ENCODE measurements around the gene ARHGAP19.
"Not testable (repeated sequence)": the region's sequence is repeated elsewhere in the genome, so short reads cannot be mapped to it uniquely, and the experiment has no call there.

The ARHGAP19 gene

GRCh38 chr10:97297556-97298222, 5.3 kb upstream of the ARHGAP19 start:
- no peak for DNase-seq (ENCODE audit: low read depth)
- H3K4me3 ChIP-seq (ENCODE audit: low read length) = no peak overlapping the region
- TF ChIP-seq CTCF (IDR thresholded peaks at IDR 0.05; ENCODE audit: insufficient read depth, low read depth, low read length, missing control alignments) = no peak

- no peak for DNase-seq (ENCODE audit: low read depth)
- no peak overlapping the region for H3K4me3 ChIP-seq (ENCODE audit: low read length)
- no peak for TF ChIP-seq CTCF (IDR thresholded peaks at IDR 0.05; ENCODE audit: insufficient read depth, low read depth, low read length, missing control alignments)
Observed at GRCh38 chr10:97292862-97293198, 393 bp upstream of the ARHGAP19 start.

- H3K4me3 ChIP-seq (ENCODE audit: low read length) = peak overlapping the region; percentile 79
- no peak for DNase-seq (ENCODE audit: low read depth)
- no peak for TF ChIP-seq CTCF (IDR thresholded peaks at IDR 0.05; ENCODE audit: insufficient read depth, low read depth, low read length, missing control alignments)
Observed at GRCh38 chr10:97291357-97292096, 910 bp downstream of the ARHGAP19 start.

DNA sequence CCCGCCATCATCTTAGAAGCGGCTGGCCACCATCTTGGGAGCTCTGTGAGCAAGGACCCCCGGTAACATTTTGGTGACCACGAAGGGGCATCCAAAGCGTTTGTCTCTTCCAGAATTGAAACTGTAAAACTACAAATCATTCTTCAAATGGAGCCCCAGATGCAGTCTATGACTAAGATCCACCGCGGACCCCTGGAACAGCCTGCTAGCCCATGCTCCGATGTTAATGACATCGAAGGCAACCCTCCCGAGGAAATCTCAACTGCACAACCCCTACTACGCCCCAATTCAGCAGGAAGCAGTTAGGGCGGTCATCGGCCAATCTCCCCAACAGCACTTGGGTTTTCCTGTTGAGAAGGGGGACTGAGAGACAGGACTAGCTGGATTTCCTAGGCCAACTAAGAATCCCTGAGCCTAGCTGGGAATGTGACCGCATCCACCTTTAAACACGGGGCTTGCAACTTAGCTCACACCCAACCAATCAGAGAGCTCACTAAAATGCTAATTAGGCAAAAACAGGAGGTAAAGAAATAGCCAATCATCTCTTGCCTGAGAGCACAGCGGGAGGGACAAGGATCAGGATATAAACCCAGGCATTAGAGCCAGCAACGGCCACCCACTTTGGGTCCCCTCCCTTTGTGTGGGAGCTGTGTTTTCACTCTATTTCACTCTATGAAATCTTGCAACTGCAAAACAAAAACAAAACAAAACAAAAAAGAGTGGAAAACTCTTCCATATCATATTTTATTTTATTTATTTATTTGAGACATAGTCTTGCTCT, 1.7 kb downstream of the ARHGAP19 start:
- not testable (repeated sequence) for DNase-seq (ENCODE audit: low read depth); H3K4me3 ChIP-seq (ENCODE audit: low read length)

- DNase-seq (ENCODE audit: low read depth); H3K4me3 ChIP-seq (ENCODE audit: low read length): not testable (repeated sequence)
Observed at GRCh38 chr10:97290076-97290475, 2.4 kb downstream of the ARHGAP19 start.

DNA sequence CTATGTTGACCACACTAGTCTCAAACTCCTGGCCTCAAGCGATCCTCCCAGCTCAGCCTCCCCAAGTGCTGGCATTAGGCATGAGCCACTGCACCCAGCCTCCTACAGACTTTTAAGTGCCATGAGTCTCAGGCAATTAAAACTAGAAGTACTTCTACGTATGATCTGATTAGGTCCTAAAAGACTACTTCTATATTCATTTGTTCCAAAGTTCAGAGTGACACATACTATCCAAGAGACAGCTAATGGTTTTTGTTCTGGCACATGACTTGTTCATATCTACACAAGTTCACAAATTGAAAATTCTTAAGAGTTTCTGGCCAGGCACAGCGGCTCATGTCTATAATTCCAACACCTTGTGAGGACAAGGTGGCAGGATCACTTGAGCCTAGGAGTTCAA, 11.7 kb downstream of the ARHGAP19 start:
- no peak for DNase-seq (ENCODE audit: low read depth)
- no peak for TF ChIP-seq CTCF (IDR thresholded peaks at IDR 0.05; ENCODE audit: insufficient read depth, low read depth, low read length, missing control alignments)
- no peak overlapping the region for H3K4me3 ChIP-seq (ENCODE audit: low read length)

- TF ChIP-seq CTCF (IDR thresholded peaks at IDR 0.05; ENCODE audit: insufficient read depth, low read depth, low read length, missing control alignments) = no peak
- peak; percentile 90 for DNase-seq (ENCODE audit: low read depth)
Observed at GRCh38 chr10:97279121-97279815, 13.2 kb downstream of the ARHGAP19 start.

More at GRCh38 chr10:97279121-97279815, 13.2 kb downstream of the ARHGAP19 start:
- no peak overlapping the region for H3K4me3 ChIP-seq (ENCODE audit: low read length)
